ENCODE results near the gene NALCN. TPM values are rescaled to one million over a fixed set of nuclear protein-coding genes. Genes with fewer than 3 reads are reported as not detected.
A peak's percentile ranks its signal among the peaks of the same experiment; 100 is the strongest.

NALCN gene
- total RNA-seq, 2 experiments from 2014 or later, result not detected

DNA sequence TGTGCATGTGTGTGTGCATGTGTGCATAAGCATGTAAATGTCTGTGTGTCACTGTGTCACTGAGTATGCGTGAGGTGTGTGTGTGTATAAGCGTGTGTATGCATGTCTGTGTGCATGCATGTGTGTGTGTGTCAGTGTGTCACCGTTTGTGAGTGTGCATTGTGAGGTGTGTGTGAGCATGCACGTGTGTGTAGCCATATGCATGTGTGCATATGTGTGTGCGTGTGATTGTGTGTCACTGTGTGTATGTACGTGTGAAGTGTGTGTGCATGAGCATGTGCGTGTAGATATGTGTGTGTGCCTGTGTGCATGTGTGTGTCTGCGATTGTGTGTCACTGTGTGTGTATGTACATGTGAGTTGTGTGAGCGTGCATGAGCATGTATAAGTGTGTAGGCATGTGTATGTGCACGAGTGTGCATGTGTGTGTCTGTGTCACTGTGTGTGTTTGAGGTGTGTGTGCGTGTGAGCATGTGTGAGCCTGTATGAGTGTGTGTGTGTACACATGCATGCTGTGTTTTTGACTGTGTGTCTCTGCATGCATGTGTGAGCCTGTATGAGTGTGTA, 144.5 kb downstream of the NALCN start:
- CTCF ChIA-PET, result no interaction called here
- ATAC-seq, result no peak

DNA sequence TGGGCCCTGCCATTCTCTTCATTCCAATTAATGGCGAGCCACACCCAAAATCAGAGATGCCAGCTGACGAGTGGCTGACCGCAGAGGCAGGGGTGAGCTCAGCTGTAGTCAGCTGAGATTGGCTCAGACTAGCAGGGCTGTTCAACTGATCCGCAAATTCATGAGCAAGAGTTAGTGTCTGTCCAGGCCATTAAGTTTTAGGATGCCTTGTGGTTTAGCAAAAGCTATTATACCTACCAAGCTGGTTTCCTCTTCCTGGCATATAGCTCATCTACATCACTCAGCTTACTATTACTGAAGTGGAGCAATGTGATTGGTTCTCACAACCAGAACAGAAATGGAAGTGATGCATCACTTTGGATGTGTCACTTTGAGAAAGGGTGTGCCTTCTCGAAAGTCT, 148.7 kb downstream of the NALCN start:
- DNase-seq, result no peak
- CTCF ChIA-PET, result no interaction called here
- no peak for ATAC-seq
- Mint-ChIP-seq H3K4me3 (no peak overlapping the region), H3K27me3 (no peaks in the 10 kb centered on the region), H3K9me3 (ENCODE audit: low read depth) (no peaks in the 10 kb centered on the region), H3K27ac (no peak overlapping the region), H3K36me3 (no peaks in the 10 kb centered on the region), H3K4me1 (peaks cover 11% of the 10 kb centered on the region)

More for the DNA sequence above, 144.5 kb downstream of the NALCN start:
- no peak overlapping the region for H3K4me3 Mint-ChIP-seq
- no peak overlapping the region for H3K27ac Mint-ChIP-seq
- H3K4me1 Mint-ChIP-seq, result no peaks in the 10 kb centered on the region
- no peaks in the 10 kb centered on the region for H3K36me3 Mint-ChIP-seq
- H3K27me3 Mint-ChIP-seq, result no peaks in the 10 kb centered on the region
- no peak for DNase-seq
- no peaks in the 10 kb centered on the region for H3K9me3 Mint-ChIP-seq (ENCODE audit: low read depth)

GRCh38 chr13:101265934-101266333, 150.4 kb downstream of the NALCN start:
- ATAC-seq (no peak), DNase-seq (no peak)
- Mint-ChIP-seq H3K27ac (no peak overlapping the region), H3K4me3 (no peak overlapping the region), H3K36me3 (no peaks in the 10 kb centered on the region), H3K9me3 (ENCODE audit: low read depth) (no peaks in the 10 kb centered on the region), H3K27me3 (peaks cover 10% of the 10 kb centered on the region), H3K4me1 (peaks cover 11% of the 10 kb centered on the region)
- CTCF ChIA-PET, result no interaction called here

- H3K4me3 Mint-ChIP-seq, result no peak overlapping the region
- CTCF ChIA-PET, result no interaction called here
- H3K9me3 Mint-ChIP-seq (ENCODE audit: low read depth), result no peaks in the 10 kb centered on the region
- H3K4me1 Mint-ChIP-seq, result peaks cover 11% of the 10 kb centered on the region
- peaks cover 17% of the 10 kb centered on the region for H3K27me3 Mint-ChIP-seq
- no peaks in the 10 kb centered on the region for H3K36me3 Mint-ChIP-seq
- DNase-seq, result no peak
- no peak overlapping the region for H3K27ac Mint-ChIP-seq
- ATAC-seq, result no peak
These were observed 151.4 kb downstream of the NALCN start for GRCh38 chr13:101264931-101265330.

GRCh38 chr13:101262306-101262705, 154.0 kb downstream of the NALCN start:
- Mint-ChIP-seq H3K4me1 (peaks cover 17% of the 10 kb centered on the region), H3K27ac (no peak overlapping the region), H3K9me3 (ENCODE audit: low read depth) (no peaks in the 10 kb centered on the region), H3K27me3 (peaks cover 17% of the 10 kb centered on the region), H3K4me3 (no peak overlapping the region), H3K36me3 (no peaks in the 10 kb centered on the region)
- CTCF ChIA-PET, result no interaction called here
- ATAC-seq (no peak), DNase-seq (no peak)

DNA sequence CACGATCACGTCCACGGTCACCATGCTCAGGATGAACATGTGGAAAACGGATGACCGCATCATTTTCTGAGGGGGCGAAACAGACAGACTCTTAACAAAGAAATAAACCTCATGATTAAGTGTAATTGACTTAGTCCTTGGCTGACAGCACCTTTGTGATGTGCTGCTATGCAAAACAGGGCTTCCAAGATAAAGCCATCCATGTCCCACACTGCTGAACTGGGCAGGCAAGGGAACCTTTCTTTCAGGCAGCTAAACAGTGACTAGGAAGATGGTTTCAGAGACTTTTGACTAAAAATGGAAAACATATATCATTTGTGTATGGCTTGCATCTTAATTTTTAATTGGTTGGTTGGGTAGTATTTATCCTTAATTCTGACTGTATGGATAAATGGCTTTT, 157.8 kb downstream of the NALCN start:
- Mint-ChIP-seq H3K4me3 (no peak overlapping the region), H3K9me3 (ENCODE audit: low read depth) (no peaks in the 10 kb centered on the region), H3K27me3 (peaks cover 25% of the 10 kb centered on the region), H3K27ac (no peak overlapping the region), H3K4me1 (peaks cover 7% of the 10 kb centered on the region), H3K36me3 (no peaks in the 10 kb centered on the region)
- DNase-seq, result no peak
- no peak for ATAC-seq
- CTCF ChIA-PET, result no interaction called here

DNA sequence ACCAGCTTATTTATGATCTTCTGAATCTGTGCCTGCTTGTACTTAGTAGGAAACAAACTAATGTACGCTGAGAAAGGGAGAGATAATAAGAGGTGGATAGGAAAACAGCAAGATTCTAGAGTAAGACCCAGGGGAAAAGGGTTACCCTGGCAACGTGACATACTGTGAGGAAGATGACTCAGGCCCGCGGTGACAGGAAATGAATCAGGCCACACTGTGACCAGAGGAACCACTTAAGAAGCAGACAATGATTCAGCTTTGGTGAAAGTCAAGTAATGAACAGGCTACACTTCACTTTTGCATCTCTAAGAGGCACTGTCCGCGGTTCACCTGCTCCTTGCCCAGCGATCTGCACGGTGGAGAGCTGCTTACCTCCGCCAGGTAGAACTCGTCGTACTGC, 158.2 kb downstream of the NALCN start:
- CTCF ChIA-PET, result no interaction called here
- ATAC-seq, result peak; percentile 79
- peak; percentile 71 for DNase-seq

DNA sequence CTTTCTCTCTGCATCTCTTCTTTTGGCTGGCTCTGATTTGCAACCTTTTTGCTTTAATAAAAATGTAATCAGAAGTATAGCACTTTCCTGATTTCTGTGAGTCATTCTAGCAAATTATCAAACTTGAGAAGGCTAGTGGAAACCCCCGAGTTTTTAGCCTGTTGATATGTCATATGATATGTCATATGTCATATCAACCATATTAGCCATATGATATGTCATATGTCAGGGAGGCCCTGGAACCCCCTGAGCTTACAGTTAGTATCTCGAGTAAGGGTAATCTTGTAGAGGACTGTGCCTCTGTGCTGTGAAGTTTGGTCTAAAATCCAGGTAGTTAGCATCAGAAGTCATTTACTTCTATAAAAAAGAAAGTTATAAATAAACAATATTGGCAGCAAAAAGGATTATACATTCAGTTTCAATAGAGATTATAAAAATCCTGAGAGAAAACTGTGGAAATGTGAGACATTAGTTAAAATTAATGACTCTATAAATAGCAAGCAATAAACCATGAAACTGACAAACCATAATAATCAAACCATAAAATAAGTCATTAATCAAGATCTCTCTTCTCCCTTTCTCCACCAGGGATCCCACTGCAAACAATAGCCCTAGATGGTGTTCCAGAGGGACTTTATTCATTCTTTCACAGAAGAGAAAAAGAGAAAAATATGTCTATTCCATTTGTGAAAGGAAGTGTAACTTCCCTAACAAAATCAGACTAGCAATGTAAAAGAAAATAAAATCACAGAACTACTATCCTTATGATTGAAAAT, 167.4 kb downstream of the NALCN start:
- Mint-ChIP-seq H3K36me3 (no peaks in the 10 kb centered on the region), H3K9me3 (ENCODE audit: low read depth) (no peaks in the 10 kb centered on the region), H3K27me3 (no peaks in the 10 kb centered on the region), H3K27ac (no peak overlapping the region), H3K4me1 (peaks cover 9% of the 10 kb centered on the region), H3K4me3 (no peak overlapping the region)
- DNase-seq (no peak), ATAC-seq (no peak)
- CTCF ChIA-PET, result no interaction called here

More for the DNA sequence above, 158.2 kb downstream of the NALCN start:
- Mint-ChIP-seq H3K27ac (no peak overlapping the region), H3K27me3 (peaks cover 25% of the 10 kb centered on the region), H3K9me3 (ENCODE audit: low read depth) (no peaks in the 10 kb centered on the region), H3K4me3 (no peak overlapping the region), H3K4me1 (peaks cover 7% of the 10 kb centered on the region), H3K36me3 (no peaks in the 10 kb centered on the region)

DNA sequence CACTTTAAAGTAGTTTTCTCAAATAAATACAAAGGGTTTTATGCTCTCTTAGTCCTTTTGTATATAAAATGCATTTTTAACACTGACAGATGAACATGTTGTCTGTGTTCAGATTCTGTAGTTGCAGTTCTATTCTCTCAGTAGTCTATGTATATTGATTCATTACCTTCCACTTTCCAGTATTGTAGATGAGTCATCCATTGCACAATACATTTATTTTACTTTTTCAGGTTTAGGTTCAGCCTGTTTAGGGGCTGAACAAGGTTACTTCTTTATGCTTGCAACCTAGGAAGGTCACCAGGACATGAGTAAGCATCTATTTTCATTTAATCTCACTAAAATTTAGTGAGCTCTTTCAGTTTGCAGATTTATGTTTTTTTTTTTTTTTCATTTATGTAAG, 173.6 kb downstream of the NALCN start:
- CTCF ChIA-PET, result no interaction called here
- Mint-ChIP-seq H3K27ac (no peak overlapping the region), H3K27me3 (no peaks in the 10 kb centered on the region), H3K9me3 (ENCODE audit: low read depth) (no peaks in the 10 kb centered on the region), H3K4me3 (no peak overlapping the region), H3K4me1 (peaks cover 9% of the 10 kb centered on the region), H3K36me3 (no peaks in the 10 kb centered on the region)
- no peak for ATAC-seq
- DNase-seq, result no peak

DNA sequence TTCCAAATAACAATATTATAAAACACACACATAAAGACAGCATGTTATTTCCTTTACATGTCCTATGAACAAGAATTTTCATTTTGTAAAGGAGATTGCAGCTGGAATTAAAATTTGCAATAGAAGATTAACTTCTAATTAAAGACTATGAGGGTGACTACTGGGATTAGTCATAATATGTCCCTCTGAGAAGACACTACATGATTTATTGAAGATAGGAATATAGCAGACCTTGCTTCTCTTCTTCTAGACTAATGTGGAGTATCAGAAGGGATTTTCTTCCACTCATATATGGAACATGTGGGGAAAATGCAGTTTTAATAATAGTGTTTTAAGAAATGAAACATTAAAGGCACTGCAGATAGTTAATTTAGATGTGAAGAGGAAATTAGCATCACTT, 177.8 kb downstream of the NALCN start:
- H3K27ac Mint-ChIP-seq, result no peak overlapping the region
- no peaks in the 10 kb centered on the region for H3K36me3 Mint-ChIP-seq
- no peaks in the 10 kb centered on the region for H3K27me3 Mint-ChIP-seq
- no peak overlapping the region for H3K4me3 Mint-ChIP-seq
- no peak for DNase-seq
- ATAC-seq, result no peak
- CTCF ChIA-PET, result no interaction called here
- no peaks in the 10 kb centered on the region for H3K4me1 Mint-ChIP-seq
- H3K9me3 Mint-ChIP-seq (ENCODE audit: low read depth), result no peaks in the 10 kb centered on the region

DNA sequence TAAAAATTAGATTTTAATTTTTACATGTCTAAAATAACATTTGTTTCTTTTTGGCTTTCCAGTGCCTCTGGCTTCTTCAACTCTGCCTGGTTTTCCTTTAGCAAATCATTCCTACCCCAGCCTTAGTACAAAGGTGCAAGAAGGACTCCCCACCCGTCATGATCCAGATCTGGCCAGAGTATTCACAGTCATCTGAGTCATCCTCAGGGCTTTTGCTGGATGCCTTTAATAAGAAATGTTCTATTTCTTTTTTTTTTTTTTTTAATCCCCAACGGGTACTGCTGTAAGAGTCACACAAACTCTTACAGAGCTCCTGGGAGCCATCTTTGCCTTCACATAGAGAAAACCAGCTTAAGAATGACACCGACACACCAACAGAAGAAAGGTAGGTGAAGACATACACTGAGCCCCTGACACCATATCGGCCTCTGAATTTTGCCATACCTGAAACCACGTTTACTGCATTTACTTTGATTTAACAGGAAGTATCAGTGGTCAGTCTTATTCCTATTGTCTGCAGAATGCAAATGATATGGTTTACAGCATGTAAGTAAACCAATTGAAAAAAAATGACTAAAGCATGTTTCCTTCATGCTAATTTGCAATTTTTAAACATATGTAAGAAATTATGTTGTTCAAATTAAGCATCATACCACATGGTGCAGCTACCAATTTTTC, 184.4 kb downstream of the NALCN start:
- Mint-ChIP-seq H3K4me3 (no peak overlapping the region), H3K4me1 (no peaks in the 10 kb centered on the region), H3K9me3 (ENCODE audit: low read depth) (no peaks in the 10 kb centered on the region), H3K36me3 (no peaks in the 10 kb centered on the region), H3K27me3 (no peaks in the 10 kb centered on the region), H3K27ac (no peak overlapping the region)
- no peak for DNase-seq
- CTCF ChIA-PET, result interaction anchor here (0.6 kb wide), 1 partner anchor 109 kb away, joined by 3 read pairs; no protein-coding TSS in a partner anchor
- no peak for ATAC-seq

DNA sequence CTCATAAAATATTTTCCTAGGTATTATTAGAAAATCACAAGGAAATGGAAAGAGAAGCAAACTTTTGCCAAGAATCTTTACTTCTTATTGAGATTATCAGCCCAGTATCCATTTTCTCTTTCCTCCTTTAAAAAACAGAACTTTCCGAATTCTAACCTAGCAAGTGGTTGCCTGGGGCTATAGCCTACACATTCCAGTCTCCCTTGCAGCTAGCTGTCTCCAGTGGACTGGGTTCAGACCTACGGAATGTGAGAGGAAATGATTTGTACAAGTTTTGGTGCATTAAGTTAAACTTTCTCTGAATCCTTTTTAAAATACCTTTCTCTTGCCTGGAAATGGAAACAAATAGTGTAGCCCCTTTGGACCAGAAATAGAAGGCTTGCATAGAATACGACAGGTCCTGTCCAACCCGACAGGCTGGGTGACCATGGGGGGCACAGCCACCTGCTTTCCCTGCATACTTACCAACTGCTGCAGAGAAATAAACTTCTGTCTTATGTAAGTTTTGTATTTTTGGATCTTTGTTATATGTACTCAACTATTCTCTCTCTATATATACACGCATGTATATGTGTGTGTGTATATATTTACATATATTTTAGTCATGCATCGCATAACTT, 185.9 kb downstream of the NALCN start:
- no peak for ATAC-seq
- CTCF ChIA-PET, result no interaction called here

DNA sequence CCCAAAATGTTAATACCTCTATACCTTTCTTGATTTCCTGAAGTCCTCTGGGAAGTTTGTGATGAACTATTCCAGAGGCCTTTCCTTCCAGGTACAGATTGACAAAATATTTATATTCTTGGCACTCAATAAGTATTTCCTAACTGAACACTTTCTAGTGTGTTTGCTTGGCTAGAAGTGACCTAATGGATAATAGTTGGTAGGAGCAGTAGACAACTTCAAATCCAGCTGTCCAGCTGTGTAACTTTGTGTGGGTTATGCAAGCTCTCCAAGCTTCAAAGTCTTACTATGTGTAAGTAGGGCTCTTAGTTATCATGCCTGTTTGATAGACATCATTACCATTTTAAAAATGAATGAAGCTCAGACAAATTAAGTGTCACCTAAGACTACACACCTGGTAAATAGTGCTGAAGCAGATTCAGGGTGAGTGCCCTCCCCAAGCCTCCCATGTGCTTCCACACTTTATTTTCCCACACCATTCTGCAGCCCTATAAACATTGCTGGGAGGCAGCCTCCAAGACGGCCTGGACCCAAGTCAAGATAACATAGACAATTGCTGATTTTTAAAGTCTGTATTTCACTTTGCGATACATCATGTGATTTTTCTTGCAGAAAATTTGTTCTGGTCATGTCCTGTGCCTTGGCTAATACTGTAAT, 196.6 kb downstream of the NALCN start:
- H3K9me3 Mint-ChIP-seq (ENCODE audit: low read depth), result no peaks in the 10 kb centered on the region
- no peaks in the 10 kb centered on the region for H3K4me1 Mint-ChIP-seq
- no peaks in the 10 kb centered on the region for H3K27me3 Mint-ChIP-seq
- no peak overlapping the region for H3K27ac Mint-ChIP-seq
- H3K36me3 Mint-ChIP-seq, result no peaks in the 10 kb centered on the region
- DNase-seq (no peak), ATAC-seq (no peak)
- CTCF ChIA-PET, result no interaction called here
- H3K4me3 Mint-ChIP-seq, result no peak overlapping the region

More for the DNA sequence above, 185.9 kb downstream of the NALCN start:
- no peak for DNase-seq
- H3K4me3 Mint-ChIP-seq, result no peak overlapping the region
- H3K4me1 Mint-ChIP-seq, result no peaks in the 10 kb centered on the region
- H3K9me3 Mint-ChIP-seq (ENCODE audit: low read depth), result no peaks in the 10 kb centered on the region
- H3K27ac Mint-ChIP-seq, result no peak overlapping the region
- H3K27me3 Mint-ChIP-seq, result no peaks in the 10 kb centered on the region
- H3K36me3 Mint-ChIP-seq, result no peaks in the 10 kb centered on the region

All from activated CD8-positive, alpha-beta memory T cell treated with anti-CD3 and anti-CD28 coated beads, Interleukin-2, amount 10 ng/mL, durations not matched to agents 7 days and 5 days (primary cell).